ENCODE measurements around the gene RTP1. TPM values are rescaled to one million over a fixed set of nuclear protein-coding genes. Genes with fewer than 3 reads are reported as not detected.

The RTP1 gene
- total RNA-seq, 1 experiment from 2014 or later, result not detected

GRCh38 chr3:187210091-187210490 lies 12.8 kb downstream of the RTP1 start:
- Histone ChIP-seq H2AFZ (ENCODE audit: low read depth, low read length, poor library complexity, severe bottlenecking) (no peak overlapping the region), H3K9ac (ENCODE audit: low read length) (no peak overlapping the region), H4K20me1 (ENCODE audit: insufficient read depth) (no peaks in the 10 kb centered on the region), H3K4me2 (ENCODE audit: low read length) (no peak overlapping the region), H3K9me2 (ENCODE audit: insufficient read depth) (no peaks in the 10 kb centered on the region), H3K4me1 (ENCODE audit: control insufficient read depth in 1 of 2, insufficient read depth in 2 of 2, low read length in 2 of 2) (peaks cover 0 to 5% of the 10 kb centered on the region in 2 experiments; a peak in 1 of 4 replicates), H3K27ac (ENCODE audit: low read depth, low read length) (no peak overlapping the region), H3K9me3 (ENCODE audit: control insufficient read depth in 1 of 2, insufficient read depth in 1 of 2, low read depth in 1 of 2, low read length in 2 of 2) (no peaks in the 10 kb centered on the region), H3K27me3 (ENCODE audit: insufficient read depth, low read length) (peaks cover 4% of the 10 kb centered on the region; the same call in 1 of the 2 replicates), H3K4me3 (replicated peaks in 1 of 2; ENCODE audit: low read depth in 1 of 2, low read length in 2 of 2) (no peak overlapping the region), H3K79me2 (ENCODE audit: insufficient read depth, low read length) (no peaks in the 10 kb centered on the region), H3K36me3 (ENCODE audit: control insufficient read depth in 1 of 2, insufficient read depth in 2 of 2, low read length in 2 of 2) (no peaks in the 10 kb centered on the region)
- RAD21 ChIA-PET (ENCODE audit: low non-redundant PET in 1 of 2, low total read pairs in 2 of 2, uncharacterized antibody in 2 of 2, unreplicated experiment in 2 of 2), result no interaction called here
- POLR2A ChIA-PET, result no interaction called here
- CTCF ChIA-PET, result interaction anchor here (1.1 to 1.6 kb wide), 3 partner anchors 10 to 469 kb away, joined by 3 to 6 read pairs (median 5); no protein-coding TSS in a partner anchor
- DNase-seq (ENCODE audit: low read depth, low spot score), result no peak
- ATAC-seq, result no peak
- BruUV-seq (replicated peaks), result no TSS peak
- TF ChIP-seq, protein P1, sequence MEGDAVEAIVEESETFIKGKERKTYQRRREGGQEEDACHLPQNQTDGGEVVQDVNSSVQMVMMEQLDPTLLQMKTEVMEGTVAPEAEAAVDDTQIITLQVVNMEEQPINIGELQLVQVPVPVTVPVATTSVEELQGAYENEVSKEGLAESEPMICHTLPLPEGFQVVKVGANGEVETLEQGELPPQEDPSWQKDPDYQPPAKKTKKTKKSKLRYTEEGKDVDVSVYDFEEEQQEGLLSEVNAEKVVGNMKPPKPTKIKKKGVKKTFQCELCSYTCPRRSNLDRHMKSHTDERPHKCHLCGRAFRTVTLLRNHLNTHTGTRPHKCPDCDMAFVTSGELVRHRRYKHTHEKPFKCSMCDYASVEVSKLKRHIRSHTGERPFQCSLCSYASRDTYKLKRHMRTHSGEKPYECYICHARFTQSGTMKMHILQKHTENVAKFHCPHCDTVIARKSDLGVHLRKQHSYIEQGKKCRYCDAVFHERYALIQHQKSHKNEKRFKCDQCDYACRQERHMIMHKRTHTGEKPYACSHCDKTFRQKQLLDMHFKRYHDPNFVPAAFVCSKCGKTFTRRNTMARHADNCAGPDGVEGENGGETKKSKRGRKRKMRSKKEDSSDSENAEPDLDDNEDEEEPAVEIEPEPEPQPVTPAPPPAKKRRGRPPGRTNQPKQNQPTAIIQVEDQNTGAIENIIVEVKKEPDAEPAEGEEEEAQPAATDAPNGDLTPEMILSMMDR (IDR thresholded peaks at IDR 0.05 in 2 of 3, conservative IDR thresholded peaks at IDR 0.05 in 1 of 3; ENCODE audit: borderline replicate concordance in 1 of 3, insufficient read depth in 1 of 3, low read depth in 2 of 3, low read length in 2 of 3), result no peak
- no peak for TF ChIP-seq TCF7L2 (IDR thresholded peaks at IDR 0.05; ENCODE audit: borderline replicate concordance, extremely low read depth, insufficient read depth, insufficient read length)
- TF ChIP-seq ZNF274 (IDR thresholded peaks at IDR 0.05; ENCODE audit: low read depth, low read length), result no peak
- no peak for TF ChIP-seq EZH2phosphoT487 (IDR thresholded peaks at IDR 0.05; ENCODE audit: borderline replicate concordance)
- TF ChIP-seq FOSL1 (IDR thresholded peaks at IDR 0.05; ENCODE audit: low read depth), result no peak
- TF ChIP-seq EGR1 (IDR thresholded peaks at IDR 0.05; ENCODE audit: low read depth), result no peak
- TF ChIP-seq, protein P2, sequence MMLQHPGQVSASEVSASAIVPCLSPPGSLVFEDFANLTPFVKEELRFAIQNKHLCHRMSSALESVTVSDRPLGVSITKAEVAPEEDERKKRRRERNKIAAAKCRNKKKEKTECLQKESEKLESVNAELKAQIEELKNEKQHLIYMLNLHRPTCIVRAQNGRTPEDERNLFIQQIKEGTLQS (IDR thresholded peaks at IDR 0.05), result no peak
- no peak for TF ChIP-seq SIN3A (IDR thresholded peaks at IDR 0.05; ENCODE audit: low read depth)
- TF ChIP-seq SP1 (IDR thresholded peaks at IDR 0.05; ENCODE audit: low read depth), result no peak
- no peak for TF ChIP-seq REST (IDR thresholded peaks at IDR 0.05; ENCODE audit: low read depth)
- no peak for TF ChIP-seq YY1 (IDR thresholded peaks at IDR 0.05; ENCODE audit: extremely low read depth, insufficient replicate concordance, low read depth, low read length)
- no peak for TF ChIP-seq CEBPB (IDR thresholded peaks at IDR 0.05; ENCODE audit: low read depth)
- TF ChIP-seq, protein P3, sequence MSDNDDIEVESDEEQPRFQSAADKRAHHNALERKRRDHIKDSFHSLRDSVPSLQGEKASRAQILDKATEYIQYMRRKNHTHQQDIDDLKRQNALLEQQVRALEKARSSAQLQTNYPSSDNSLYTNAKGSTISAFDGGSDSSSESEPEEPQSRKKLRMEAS (IDR thresholded peaks at IDR 0.05), result no peak
- no peak for TF ChIP-seq POLR2AphosphoS5 (IDR thresholded peaks at IDR 0.05; ENCODE audit: low read depth, low read length)
- intact Hi-C loops (cut with micrococcal nuclease), result no loop called here
